GM13977 (cell line): ENCODE measurements around the gene ASMT.

ENCODE experiments used
- DNase-seq: peaks from one replicate; pipeline ENCODE4 v3.0.0; 2012; ENCODE audit warnings: low spot score
- in situ Hi-C: fragments of 300-500 bp; cut with MboI; formaldehyde crosslinking; loops from one replicate; pipeline ENCODE4 v1.12.0; 2022; ENCODE audit warnings: low sequenced_read_pairs, low pct_unique_long_range_greater_than_20kb, mixed read lengths, inconsistent platforms; ENCODE audit not compliant: unreplicated experiment
- TF ChIP-seq, protein P1 (sequence below): IDR thresholded peaks from 2 replicates; pipeline ENCODE4 v1.5.1; 2012; ENCODE audit warnings: mild to moderate bottlenecking, control low read depth; ENCODE audit not compliant: insufficient read depth; ENCODE audit errors: extremely low read depth, missing control alignments

ASMT gene

DNA sequence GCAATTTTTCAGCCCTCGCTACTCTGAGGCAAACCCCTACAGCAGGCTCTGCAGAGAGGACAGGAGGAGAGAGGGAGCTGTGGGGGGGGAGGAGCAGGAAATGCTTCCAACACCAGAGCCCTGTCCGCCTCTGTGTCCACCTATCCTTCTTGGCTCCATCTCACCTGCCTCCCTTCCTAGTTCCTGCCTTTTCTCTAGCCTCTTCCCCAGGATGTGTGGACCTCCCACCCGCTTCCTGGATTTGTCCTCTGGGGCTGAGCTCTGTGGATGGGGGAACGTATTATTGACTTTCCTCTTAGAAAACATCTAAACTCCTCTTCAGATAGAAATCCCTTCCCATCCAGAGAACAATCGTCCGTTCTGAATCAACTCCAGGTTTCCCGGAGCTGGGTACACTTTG, 14.4 kb downstream of the ASMT start:
- TF ChIP-seq, protein P1, sequence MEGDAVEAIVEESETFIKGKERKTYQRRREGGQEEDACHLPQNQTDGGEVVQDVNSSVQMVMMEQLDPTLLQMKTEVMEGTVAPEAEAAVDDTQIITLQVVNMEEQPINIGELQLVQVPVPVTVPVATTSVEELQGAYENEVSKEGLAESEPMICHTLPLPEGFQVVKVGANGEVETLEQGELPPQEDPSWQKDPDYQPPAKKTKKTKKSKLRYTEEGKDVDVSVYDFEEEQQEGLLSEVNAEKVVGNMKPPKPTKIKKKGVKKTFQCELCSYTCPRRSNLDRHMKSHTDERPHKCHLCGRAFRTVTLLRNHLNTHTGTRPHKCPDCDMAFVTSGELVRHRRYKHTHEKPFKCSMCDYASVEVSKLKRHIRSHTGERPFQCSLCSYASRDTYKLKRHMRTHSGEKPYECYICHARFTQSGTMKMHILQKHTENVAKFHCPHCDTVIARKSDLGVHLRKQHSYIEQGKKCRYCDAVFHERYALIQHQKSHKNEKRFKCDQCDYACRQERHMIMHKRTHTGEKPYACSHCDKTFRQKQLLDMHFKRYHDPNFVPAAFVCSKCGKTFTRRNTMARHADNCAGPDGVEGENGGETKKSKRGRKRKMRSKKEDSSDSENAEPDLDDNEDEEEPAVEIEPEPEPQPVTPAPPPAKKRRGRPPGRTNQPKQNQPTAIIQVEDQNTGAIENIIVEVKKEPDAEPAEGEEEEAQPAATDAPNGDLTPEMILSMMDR, result no peak
- DNase-seq, result no peak
- in situ Hi-C loops, result no loop called here

DNA sequence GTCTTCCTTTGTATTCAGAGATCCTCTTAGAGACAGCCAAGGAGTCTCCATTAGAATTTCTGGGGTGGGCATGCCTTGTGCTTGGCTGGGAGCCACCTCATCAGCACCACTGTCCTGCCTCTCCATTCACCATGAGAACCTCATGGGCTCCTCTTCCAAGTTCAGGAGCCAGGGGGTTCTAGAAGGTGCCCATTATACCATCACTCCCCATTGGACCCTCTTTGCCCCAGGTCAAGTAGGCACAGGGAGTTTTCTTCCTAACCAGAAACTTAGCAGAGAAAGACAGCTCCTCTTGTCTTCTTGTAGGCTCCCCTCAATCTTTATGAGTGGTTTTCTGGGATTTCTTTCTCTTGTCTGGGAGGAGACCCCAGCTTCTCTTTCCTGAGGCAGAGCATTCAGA, 31.1 kb downstream of the ASMT start:
- DNase-seq, result no peak
- TF ChIP-seq, protein P1, result no peak
- in situ Hi-C loops, result no loop called here

DNA sequence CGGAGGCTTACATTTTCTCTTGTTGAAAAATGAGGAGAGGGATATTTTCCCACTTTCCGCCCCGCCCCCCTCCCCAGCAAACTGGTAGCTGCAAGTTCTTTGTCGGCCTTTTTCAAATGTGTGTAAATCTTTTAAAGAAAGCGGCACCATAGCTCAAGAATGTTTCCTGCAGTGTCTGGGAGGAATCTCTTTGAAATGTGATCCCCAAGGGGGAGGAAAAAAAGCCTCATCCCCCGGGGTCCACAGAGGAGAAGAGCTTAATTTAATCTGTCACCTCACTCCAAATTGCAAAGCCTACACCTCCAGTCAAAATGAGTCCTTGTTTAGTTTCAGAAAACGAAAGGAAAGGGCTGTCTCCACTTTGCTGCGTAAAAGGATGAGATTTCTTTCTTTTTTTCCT, 34.8 kb downstream of the ASMT start:
- in situ Hi-C loops, result loop anchor here (10.0 to 25.0 kb wide), 2 partner anchors 975 to 1163 kb away; no protein-coding TSS in a partner anchor
- TF ChIP-seq, protein P1, result no peak
- DNase-seq, result no peak

DNA sequence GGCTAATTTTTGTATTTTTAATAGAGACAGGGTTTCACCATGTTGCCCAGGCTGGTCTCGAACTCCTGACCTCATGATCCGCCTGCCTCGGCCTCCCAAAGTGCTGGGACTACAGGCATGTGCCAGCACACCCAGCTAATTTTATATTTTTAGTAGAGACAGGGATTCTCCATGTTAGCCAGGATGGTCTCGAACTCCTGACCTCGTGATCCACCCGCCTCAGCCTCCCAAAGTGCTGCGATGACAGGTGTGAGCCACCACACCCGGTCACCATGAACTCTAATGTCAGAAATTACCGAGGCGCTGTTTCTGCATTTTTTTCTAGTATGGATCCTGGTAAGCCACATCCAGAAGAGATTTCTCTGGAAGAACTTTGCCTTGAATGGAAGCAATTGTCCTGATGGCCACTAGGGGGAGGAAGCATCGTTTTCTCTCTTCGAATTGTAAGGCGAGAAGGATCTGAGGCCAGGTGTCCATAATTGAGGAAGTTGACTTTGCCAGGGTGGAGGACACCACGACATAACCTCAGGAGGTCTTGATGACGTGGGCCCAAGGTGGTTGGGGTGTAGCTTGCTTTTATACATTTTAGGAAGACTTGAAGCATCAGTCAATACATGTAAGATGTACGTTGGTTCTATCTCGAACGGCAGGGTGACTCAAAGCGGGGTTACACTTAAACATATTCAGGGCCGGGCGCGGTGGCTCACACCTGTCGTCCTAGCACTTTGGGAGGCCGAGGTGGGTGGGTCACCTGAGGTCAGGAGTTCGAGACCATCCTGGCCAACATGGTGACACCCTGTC, 37.4 kb downstream of the ASMT start:
- TF ChIP-seq, protein P1, result peak; percentile 78
- DNase-seq, result peak; percentile 57
- in situ Hi-C loops, result loop anchor here (10.0 to 25.0 kb wide), 2 partner anchors 973 to 1160 kb away; no protein-coding TSS in a partner anchor

DNA sequence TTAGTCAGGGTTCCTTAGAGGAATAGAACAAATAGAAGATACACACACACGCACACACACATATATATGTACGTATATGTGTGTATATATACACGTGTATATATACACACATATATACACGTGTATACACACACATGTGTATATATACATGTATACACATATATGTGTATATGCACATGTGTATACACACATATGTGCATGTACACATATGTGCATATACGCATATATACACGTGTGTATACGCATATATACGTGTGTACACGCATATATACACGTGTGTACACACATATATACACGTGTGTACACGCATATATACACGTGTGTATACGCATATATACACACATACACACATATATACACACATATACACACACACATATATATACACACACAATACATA, 41.5 kb downstream of the ASMT start:
- in situ Hi-C loops, result loop anchor here (10.0 to 25.0 kb wide), 2 partner anchors 968 to 1156 kb away; no protein-coding TSS in a partner anchor
- TF ChIP-seq, protein P1, result no peak

DNA sequence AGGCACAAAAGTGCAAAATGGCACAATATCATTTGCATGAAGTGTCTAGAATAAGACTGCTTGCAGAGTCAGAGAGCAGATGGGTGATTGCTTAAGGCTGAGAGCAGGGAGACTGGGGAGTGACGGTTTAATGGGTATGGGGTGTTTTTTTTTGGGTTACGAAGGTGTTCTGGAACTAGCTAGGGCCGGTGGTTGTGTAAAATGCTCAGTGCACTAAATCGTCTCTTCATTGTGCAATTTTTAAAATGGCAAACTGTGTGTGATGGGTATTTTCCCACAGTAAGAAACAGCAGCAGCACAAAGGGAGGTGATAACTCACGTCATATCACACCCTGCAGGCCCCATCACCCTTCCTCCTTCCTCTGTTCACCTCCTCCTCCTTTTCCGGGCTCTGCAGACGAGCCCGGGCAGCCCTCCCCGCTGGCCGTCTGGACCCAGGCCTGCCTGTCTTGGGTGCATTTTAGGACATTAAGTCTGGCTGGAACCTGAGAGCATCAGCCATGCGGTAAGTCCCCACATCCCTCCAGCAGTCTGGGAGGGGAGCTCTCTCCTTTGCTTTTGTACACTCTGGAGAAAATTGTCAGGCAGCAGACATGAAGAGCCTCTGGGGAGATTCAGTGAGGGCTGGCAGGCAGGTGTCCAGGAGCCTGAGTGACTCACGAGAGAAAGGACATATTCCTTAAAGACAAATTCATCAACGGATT, 42.7 kb downstream of the ASMT start:
- in situ Hi-C loops, result loop anchor here (10.0 to 25.0 kb wide), 2 partner anchors 967 to 1155 kb away; no protein-coding TSS in a partner anchor
- TF ChIP-seq, protein P1, result no peak
- peak; percentile 58 for DNase-seq

More for the DNA sequence above, 41.5 kb downstream of the ASMT start:
- DNase-seq, result no peak
